Measurements from ENCODE around the gene BCAP29.

DNA sequence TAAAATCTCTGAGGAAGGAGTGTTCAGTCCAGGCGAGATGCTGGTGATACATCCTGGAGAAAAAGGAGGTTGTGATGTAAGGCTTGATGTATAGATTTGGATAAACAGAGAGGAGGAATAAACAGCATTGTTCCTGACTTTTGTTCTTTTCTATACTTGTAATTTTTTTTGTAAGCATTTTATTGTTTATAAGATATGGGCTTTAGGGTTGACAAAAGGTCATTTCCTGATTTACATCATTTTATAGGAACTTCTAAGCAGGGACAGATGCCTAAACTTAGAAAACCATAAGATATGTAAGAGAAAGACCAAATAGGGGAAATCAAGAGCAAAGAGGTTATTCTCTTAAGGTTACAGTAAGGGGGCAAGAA, 63.9 kb downstream of the BCAP29 start:
- TF ChIP-seq GATA3 (IDR thresholded peaks at IDR 0.05; ENCODE audit: low read depth, low read length) (no peak), GATA2 (IDR thresholded peaks at IDR 0.05; ENCODE audit: low read depth, low read length) (no peak)
